Spleen (tissue), 11 donors: ENCODE data around the gene ALKBH5. TPM values are rescaled to one million over a fixed set of nuclear protein-coding genes. Genes with fewer than 3 reads are reported as not detected.
A peak's percentile ranks its signal among the peaks of the same experiment; 100 is the strongest.

Source experiments
- DNase-seq: peaks from one replicate; pipeline ENCODE4 v3.0.0-alpha.2; 2020
- H3K27ac ChIP-seq, 8 donors: fragments of 200-600 bp; sonication (generic) in 7 of 8; 1 replicate in 4 of 8; 2 replicates in 4 of 8; pipeline versions ENCODE4 v1.5.0 to v1.8.0; 2016 to 2021; ENCODE audit warnings: inconsistent platforms in 4 of 8, mild to moderate bottlenecking in 4 of 8, moderate library complexity in 1 of 8
- H3K27me3 ChIP-seq, 7 donors: fragments of 200-600 bp; sonication (generic) in 6 of 7; replicated peaks in 1 of 7; 1 replicate in 4 of 7; 2 replicates in 3 of 7; pipeline versions ENCODE4 v1.5.0 to v1.8.0; 2016 to 2021; ENCODE audit warnings: inconsistent platforms in 3 of 7, mild to moderate bottlenecking in 1 of 7
- H3K36me3 ChIP-seq, 6 donors: fragments of 200-600 bp; sonication (generic) in 5 of 6; 1 replicate in 4 of 6; 2 replicates in 2 of 6; pipeline versions ENCODE4 v1.5.0 to v1.8.0; 2016 to 2021; ENCODE audit warnings: inconsistent platforms in 2 of 6
- H3K4me1 ChIP-seq, 6 donors: fragments of 200-600 bp; sonication (generic) in 5 of 6; 1 replicate in 3 of 6; 2 replicates in 3 of 6; pipeline versions ENCODE4 v1.5.0 to v1.8.0; 2016 to 2021; ENCODE audit warnings: inconsistent platforms in 3 of 6
- H3K4me3 ChIP-seq, 8 donors: fragments of 200-600 bp; sonication (generic) in 7 of 8; 1 replicate in 4 of 8; 2 replicates in 4 of 8; pipeline versions ENCODE4 v1.5.0 to v1.8.0; 2016 to 2021; ENCODE audit warnings: inconsistent platforms in 4 of 8, mild to moderate bottlenecking in 4 of 8, moderate library complexity in 2 of 8
- H3K9me3 ChIP-seq, 8 donors: fragments of 200-600 bp; sonication (generic) in 7 of 8; 1 replicate in 4 of 8; 2 replicates in 4 of 8; pipeline versions ENCODE4 v1.5.0 to v1.8.0; 2016 to 2021; ENCODE audit warnings: inconsistent platforms in 4 of 8
- CTCF ChIP-seq, 11 experiments: fragments of 200-600 bp in 7 of 11; fragments of 450-650 bp in 4 of 11; sonication (generic) in 4 of 11; IDR thresholded peaks in 8 of 11; conservative IDR thresholded peaks in 3 of 11; 1 replicate in 7 of 11; 2 replicates in 4 of 11; pipeline versions ENCODE4 v1.4.0 to v1.8.0; 2016 to 2021; ENCODE audit warnings: antibody characterized with exemption in 11 of 11, inconsistent platforms in 4 of 11, mild to moderate bottlenecking in 1 of 11
- POLR2A ChIP-seq, 3 donors: fragments of 450-650 bp; IDR thresholded peaks; one replicate each; pipeline ENCODE4 v1.5.1; 2017; ENCODE audit warnings: antibody characterized with exemption in 3 of 3, mild to moderate bottlenecking in 1 of 3
- POLR2AphosphoS5 ChIP-seq, 3 donors: sonication (generic); formaldehyde crosslinking; IDR thresholded peaks; one replicate each; pipeline ENCODE4 v1.5.1; 2017; ENCODE audit warnings: antibody characterized with exemption in 3 of 3
- WGBS, 5 donors: extraction: QIAGEN DNeasy Blood & Tissue Kit in 3 of 5; methylation state at CpG; one replicate each; pipeline versions ENCODE4 v1.1.5 to v1.1.7; 2013 to 2018; 5-methylcytosine and 5-hydroxymethylcytosine counted together
- intact Hi-C: fragments of 100-400 bp; cut with DNase I; formaldehyde crosslinking; loops from one replicate; pipeline ENCODE4 v1.15.0; 2023; ENCODE audit warnings: low total_unique reads
- polyA plus RNA-seq, 3 donors: library from polyadenylated mRNA; stranded (reverse); fragments of 200-250 nt; gene quantifications; one replicate each; pipeline ENCODE4 v1.2.1, GENCODE V29; 2013
- total RNA-seq, 7 donors: library from RNA; depleted of rRNA in 3 of 7; stranded (reverse); fragments of >200 nt in 3 of 7; fragmentation: NEBNext Ultra II Directional in 4 of 7; extraction: Animal tissue kit (Norgen Biotek cat#: 25700) in 4 of 7; gene quantifications; one replicate each; pipeline versions ENCODE4 v1.1.0 to v1.2.1, GENCODE V29; 2016 to 2021
- donor health status: healthy with polysubstance abuse.
- donor health status: DM: no; HTN: no; CAD: no; lungs with moderate emphysema.
- donor health status: DM: no; HTN: no; CAD: no.
- donor health status: Bipolar disorder and iron deficiency.
- donor health status: healthy.
- donor health status: DM: no; HTN: no; CAD: no.
- donor health status: DM: yes; HTN: yes; CAD: no.

Gene ALKBH5
- total and polyA plus RNA-seq, 10 donors, result 27.1 to 120 (median 94.3) TPM

DNA sequence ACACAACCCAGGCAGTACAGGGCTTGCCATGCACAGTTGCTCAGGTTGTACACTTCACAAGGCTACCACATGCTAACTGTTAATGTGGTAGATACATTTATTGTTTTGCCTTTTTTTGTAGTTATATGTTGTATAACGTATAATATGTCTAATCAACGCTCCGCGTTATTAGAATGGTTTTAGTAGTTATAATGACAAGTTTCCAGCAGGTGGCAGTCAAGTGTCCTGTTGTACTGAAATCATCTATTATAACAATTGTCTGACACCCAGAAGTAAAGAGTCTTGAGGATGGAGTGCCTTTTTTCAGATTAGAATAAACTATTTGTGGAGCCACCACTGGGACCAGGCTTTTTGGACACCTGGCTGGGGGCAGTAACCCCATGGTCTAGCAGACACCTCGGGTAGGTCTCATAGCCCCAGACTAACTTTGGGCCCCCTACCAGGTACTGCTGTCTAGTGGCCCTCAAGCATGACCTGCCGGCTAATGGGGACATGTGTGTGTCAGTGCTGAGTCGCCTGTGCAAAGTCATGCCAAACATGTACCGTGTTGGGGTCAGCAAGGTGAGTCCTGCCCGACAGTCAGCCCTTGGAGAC, 42.3 kb upstream of the ALKBH5 start:
- Histone ChIP-seq H3K4me3 (no peak overlapping the region), H3K27me3 (peaks cover 0 to 45% (median 0%) of the 10 kb centered on the region in 7 donors), H3K27ac (no peak overlapping the region), H3K36me3 (no peaks in the 10 kb centered on the region), H3K4me1 (peaks cover 0 to 11% (median 3%) of the 10 kb centered on the region in 6 donors), H3K9me3 (no peaks in the 10 kb centered on the region)
- 18 to 36% (median 31%) methylated on average over 8 to 9 of the region's 9 CpGs for WGBS, 5 donors
- TF ChIP-seq POLR2A (IDR thresholded peaks at IDR 0.05) (no peak), CTCF (IDR thresholded peaks at IDR 0.05 in 8 of 11, conservative IDR thresholded peaks at IDR 0.05 in 3 of 11) (peak; percentile 17 to 75 (median 55)), POLR2AphosphoS5 (IDR thresholded peaks at IDR 0.05) (no peak)
- DNase-seq, result no peak
- intact Hi-C loops, result loop anchor here (5.0 kb wide), 1 partner anchor 76 kb away; no protein-coding TSS in a partner anchor

GRCh38 chr17:18142417-18142816, 41.2 kb upstream of the ALKBH5 start:
- 85 to 96% (median 95%) methylated on average over 3 of the region's 3 CpGs for WGBS, 5 donors
- Histone ChIP-seq H3K27me3 (peaks cover 0 to 34% (median 0%) of the 10 kb centered on the region in 7 donors), H3K27ac (no peak overlapping the region), H3K9me3 (no peaks in the 10 kb centered on the region), H3K4me3 (no peak overlapping the region), H3K36me3 (no peaks in the 10 kb centered on the region), H3K4me1 (peaks cover 0 to 11% (median 3%) of the 10 kb centered on the region in 6 donors)
- no peak for TF ChIP-seq POLR2AphosphoS5 (IDR thresholded peaks at IDR 0.05)
- TF ChIP-seq POLR2A (IDR thresholded peaks at IDR 0.05), result no peak
- no peak for TF ChIP-seq CTCF (IDR thresholded peaks at IDR 0.05 in 8 of 11, conservative IDR thresholded peaks at IDR 0.05 in 3 of 11)
- intact Hi-C loops, result loop anchor here (5.0 kb wide), 1 partner anchor 75 kb away; no protein-coding TSS in a partner anchor
- DNase-seq, result no peak

- intact Hi-C loops, result loop anchor here (5.0 kb wide), 1 partner anchor 74 kb away; no protein-coding TSS in a partner anchor
- Histone ChIP-seq H3K9me3 (no peaks in the 10 kb centered on the region), H3K27ac (no peak overlapping the region), H3K4me3 (no peak overlapping the region), H3K4me1 (peaks cover 0 to 11% (median 3%) of the 10 kb centered on the region in 6 donors), H3K27me3 (peaks cover 0 to 30% (median 0%) of the 10 kb centered on the region in 7 donors), H3K36me3 (no peaks in the 10 kb centered on the region)
- 70 to 85% (median 78%) methylated on average over 13 to 18 of the region's 18 CpGs for WGBS, 5 donors
- DNase-seq, result no peak
- TF ChIP-seq POLR2A (IDR thresholded peaks at IDR 0.05) (no peak), CTCF (IDR thresholded peaks at IDR 0.05 in 8 of 11, conservative IDR thresholded peaks at IDR 0.05 in 3 of 11) (no peak), POLR2AphosphoS5 (IDR thresholded peaks at IDR 0.05) (peak in 1 of 3 donors; percentile 18)
Measured at GRCh38 chr17:18143044-18143936, 40.3 kb upstream of the ALKBH5 start.
